Heart left ventricle (tissue), 16 donors: ENCODE results near the gene WSCD1. TPM values are rescaled to one million over a fixed set of nuclear protein-coding genes. Genes with fewer than 3 reads are reported as not detected.

Source experiments
- ATAC-seq, 4 donors: fragments of 200-7000 bp; cut with Tn5 transposase; one replicate each; pipeline ENCODE4 v1.9.1; 2020 to 2022; ENCODE audit warnings: moderate library complexity in 4 of 4, mild to moderate bottlenecking in 3 of 4, moderate number of reproducible peaks in 1 of 4
- DNase-seq, 5 donors: peaks; one replicate each; pipeline ENCODE4 v3.0.0-alpha.2; 2020
- H3K27ac ChIP-seq, 12 donors: fragments of 200-600 bp; sonication (generic) in 4 of 12; one replicate each; pipeline versions ENCODE4 v1.5.0 to v1.8.0; 2016 to 2022; ENCODE audit warnings: mild to moderate bottlenecking in 2 of 12
- H3K27me3 ChIP-seq, 9 donors: fragments of 200-600 bp; sonication (generic) in 2 of 9; one replicate each; pipeline versions ENCODE4 v1.5.1 to v1.8.0; 2016 to 2022; ENCODE audit warnings: mild to moderate bottlenecking in 3 of 9
- H3K36me3 ChIP-seq, 9 donors: fragments of 200-600 bp; sonication (generic) in 2 of 9; one replicate each; pipeline versions ENCODE4 v1.5.0 to v1.8.0; 2018 to 2022; ENCODE audit warnings: mild to moderate bottlenecking in 2 of 9
- H3K4me1 ChIP-seq, 12 donors: fragments of 200-600 bp; sonication (generic) in 4 of 12; one replicate each; pipeline versions ENCODE4 v1.5.0 to v1.8.0; 2016 to 2022; ENCODE audit warnings: mild to moderate bottlenecking in 3 of 12
- H3K4me3 ChIP-seq, 12 donors: fragments of 200-600 bp; sonication (generic) in 4 of 12; one replicate each; pipeline versions ENCODE4 v1.5.0 to v1.8.0; 2017 to 2022; ENCODE audit warnings: mild to moderate bottlenecking in 9 of 12, moderate library complexity in 4 of 12
- H3K9me3 ChIP-seq, 12 donors: fragments of 200-600 bp; sonication (generic) in 4 of 12; one replicate each; pipeline versions ENCODE4 v1.5.0 to v1.8.0; 2016 to 2022; ENCODE audit warnings: mild to moderate bottlenecking in 1 of 12
- CTCF ChIP-seq, 12 donors: fragments of 200-600 bp; sonication (generic) in 4 of 12; IDR thresholded peaks; one replicate each; pipeline versions ENCODE4 v1.5.0 to v1.8.0; 2018 to 2022; ENCODE audit warnings: antibody characterized with exemption in 12 of 12, mild to moderate bottlenecking in 5 of 12
- POLR2A ChIP-seq, 2 donors: fragments of 450-650 bp; IDR thresholded peaks; one replicate each; pipeline ENCODE4 v1.6.1; 2017; ENCODE audit warnings: antibody characterized with exemption in 2 of 2, mild to moderate bottlenecking in 2 of 2, moderate library complexity in 2 of 2
- WGBS, 4 donors: extraction: QIAGEN DNeasy Blood & Tissue Kit in 2 of 4; methylation state at CpG; one replicate each; pipeline versions ENCODE4 v1.1.5 to v1.1.7; 2013 to 2018; 5-methylcytosine and 5-hydroxymethylcytosine counted together
- intact Hi-C, 10 donors: fragments of 100-400 bp; cut with DNase I; formaldehyde crosslinking; loops; one replicate each; pipeline versions ENCODE4 v1.11.1 to v1.14.2; 2022
- long read RNA-seq, 3 donors: library from polyadenylated mRNA; unstranded; transcript quantifications; one replicate each; pipeline ENCODE4 v2.0.0, GENCODE V29; 2020 to 2021
- polyA plus RNA-seq, 2 donors: library from polyadenylated mRNA; stranded (reverse); fragments of 200-250 nt; gene quantifications; one replicate each; pipeline ENCODE4 v1.2.3, GENCODE V29; 2013
- total RNA-seq, 9 donors: library from RNA; depleted of rRNA in 2 of 9; stranded (reverse); fragments of >200 nt in 2 of 9; fragmentation: NEBNext Ultra II Directional in 3 of 9; extraction: Animal tissue kit (Norgen Biotek cat#: 25700) in 3 of 9; gene quantifications; one replicate each; pipeline versions ENCODE4 v1.1.0 to v1.2.4, GENCODE V29; 2016 to 2023
- donor health status: ischemic (EF 13 %, LVEDD 7.1; RV severe dilation, severe dysfunction).
- donor health status: healthy with polysubstance abuse.
- donor health status: DM: no; HTN: yes; CAD: no.
- donor health status: DM: no; HTN: no; CAD: no.
- donor health status: ischemic (EF 25% LVEDD 6.9; RV normal size, moderate dysfunction).
- donor health status: ischemic (EF 25% LVEDD 5.7; RV mildly dilated, moderate dysfunction).
- donor health status: healthy.
- donor health status: DM: yes; HTN: yes; CAD: no.
- donor health status: ischemic (EF 35%, LVEDD 5.7; RV mildly dilated, moderate dysfunction).
- donor health status: nonischemic (EF 11% LVEDD 7.7; RV severe dilation, severe dysfunction).
- donor health status: DM: yes; HTN: yes; CAD: no.
- donor health status: PGD.
- donor health status: ischemic (EF 29% LVEDD 5.4; RV normal size, mild dysfunction).
- donor health status: nonischemic (EF 23%, LVEDD 6.1; RV moderate dilation, normal function).

Gene WSCD1
- total RNA-seq: 10 to 100 TPM in 2 of 9 donors, 1 to 10 TPM in 7; 3.6 to 12.4 (median 5.3) TPM
- 1 to 10 TPM; 2.5 to 3.7 TPM for polyA plus RNA-seq
- long read RNA-seq, donor 1, full-length matches to known transcripts: 3 of 9 reads
- long read RNA-seq, donor 1, partial matches to known transcripts: 2 of 9 reads
- long read RNA-seq, donor 1, other reads (novel, unspliced or antisense): 4 of 9 reads
- long read RNA-seq, donor 2, partial matches to known transcripts: 1 of 1 reads
- long read RNA-seq, donor 2, other reads (novel, unspliced or antisense): 0 of 1 reads
- long read RNA-seq, donor 3, full-length matches to known transcripts: 2 of 4 reads
- long read RNA-seq, donor 3, partial matches to known transcripts: 1 of 4 reads
- long read RNA-seq, donor 3, other reads (novel, unspliced or antisense): 1 of 4 reads

GRCh38 chr17:6069539-6070429, at the start of gene WSCD1:
WSCD1 (plus strand) TSS chr17:6070379; CDS start chr17:6080659, 10,280 bp downstream.
- no peak for TF ChIP-seq POLR2A (IDR thresholded peaks at IDR 0.05)
- no peak for TF ChIP-seq CTCF (IDR thresholded peaks at IDR 0.05)
- H3K27me3 ChIP-seq: peaks cover 0 to 41% (median 3%) of the 10 kb centered on the region in 9 donors
- ATAC-seq: peak; percentile 20 to 74 (median 64)
- peak in 1 of 5 donors; percentile 39 for DNase-seq
- H3K4me3 ChIP-seq: peak within 1 kb of the TSS; percentile 42 to 88 (median 64)
- WGBS, 4 donors: 6 to 8% (median 8%) methylated on average over 35 to 71 of the region's 71 CpGs
- H3K27ac ChIP-seq: peak within 1 kb of the TSS in 4 of 12 donors; percentile 10 to 67 (median 49)
- no peaks in the 10 kb centered on the region for H3K36me3 ChIP-seq
- H3K9me3 ChIP-seq: no peaks in the 10 kb centered on the region
- intact Hi-C loops: loop anchor here in 3 of 10 donors (2.0 to 10.0 kb wide), 4 partner anchors 27 to 475 kb away; no protein-coding TSS in a partner anchor
- peaks cover 0 to 20% (median 0%) of the 10 kb centered on the region in 12 donors for H3K4me1 ChIP-seq

GRCh38 chr17:6021011-6021400, 49.2 kb upstream of the WSCD1 start:
- intact Hi-C loops: no loop called here
- ATAC-seq (no peak), DNase-seq (no peak)
- Histone ChIP-seq H3K36me3 (no peaks in the 10 kb centered on the region), H3K27ac (no peak overlapping the region), H3K9me3 (no peaks in the 10 kb centered on the region), H3K4me3 (no peak overlapping the region), H3K27me3 (peaks cover 0 to 15% (median 2%) of the 10 kb centered on the region in 9 donors), H3K4me1 (no peaks in the 10 kb centered on the region)
- WGBS, 4 donors: 65 to 73% (median 68%) methylated on average over 5 of the region's 5 CpGs
- TF ChIP-seq POLR2A (IDR thresholded peaks at IDR 0.05) (no peak), CTCF (IDR thresholded peaks at IDR 0.05) (no peak)

GRCh38 chr17:6021627-6022026, 48.6 kb upstream of the WSCD1 start:
- Histone ChIP-seq H3K36me3 (no peaks in the 10 kb centered on the region), H3K4me3 (no peak overlapping the region), H3K4me1 (no peaks in the 10 kb centered on the region), H3K9me3 (no peaks in the 10 kb centered on the region), H3K27ac (no peak overlapping the region), H3K27me3 (peaks cover 0 to 15% (median 2%) of the 10 kb centered on the region in 9 donors)
- intact Hi-C loops: no loop called here
- ATAC-seq (no peak), DNase-seq (no peak)
- WGBS, 4 donors: 75 to 83% (median 80%) methylated on average over 9 of the region's 9 CpGs
- TF ChIP-seq POLR2A (IDR thresholded peaks at IDR 0.05): no peak
- TF ChIP-seq CTCF (IDR thresholded peaks at IDR 0.05): no peak
